G401.6 (cell line): Measurements from ENCODE around the gene AK5.

Experiments used
- FAIRE-seq: peaks from 2 replicates; lab custom pipeline; 2012; peaks lifted over from hg19 to GRCh38; lab: Jason Lieb, UNC

AK5 gene

GRCh38 chr1:77446841-77447555 lies 165.2 kb downstream of the AK5 start:
- FAIRE-seq: no peak

- FAIRE-seq: no peak
Measured at GRCh38 chr1:77447669-77448068, 165.8 kb downstream of the AK5 start.

DNA sequence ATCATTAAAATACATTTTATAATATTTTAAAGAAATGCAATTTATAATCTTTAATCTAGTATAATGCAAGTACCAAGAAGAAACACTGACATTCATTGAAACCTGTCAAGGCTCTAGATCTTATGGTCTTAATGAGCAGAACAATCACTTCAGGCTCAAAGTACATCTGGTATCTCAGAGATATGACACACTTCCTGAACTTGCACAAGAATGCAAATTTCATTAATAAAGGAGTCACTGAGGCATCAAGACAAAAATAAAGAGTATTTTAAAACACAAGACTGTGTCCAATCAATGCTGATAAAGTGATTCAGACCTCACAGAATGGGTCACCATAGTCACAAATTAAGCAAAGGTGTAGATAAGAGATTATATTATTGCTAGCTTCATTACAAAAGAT lies 178.1 kb downstream of the AK5 start:
- no peak for FAIRE-seq

DNA sequence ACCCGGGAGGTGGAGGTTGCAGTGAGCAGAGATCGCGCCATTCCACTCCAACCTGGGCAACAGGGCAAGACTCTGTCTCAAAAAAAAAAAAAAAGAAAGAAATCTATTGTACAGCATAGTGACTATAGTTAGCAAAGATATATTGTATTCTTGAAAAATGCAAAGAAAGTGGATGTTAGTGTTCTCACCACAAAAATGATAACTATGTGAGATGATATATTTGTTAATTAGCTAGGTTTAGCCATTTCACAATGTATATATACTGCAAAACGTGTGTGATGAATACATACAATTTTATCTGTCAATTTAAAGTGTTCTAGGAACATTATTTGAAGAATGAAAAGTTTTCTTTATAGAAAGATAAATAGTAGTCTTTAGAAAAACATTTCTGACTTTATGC lies 179.9 kb downstream of the AK5 start:
- no peak for FAIRE-seq

GRCh38 chr1:77463216-77463615 lies 181.4 kb downstream of the AK5 start:
- FAIRE-seq: no peak

- FAIRE-seq: no peak
Measured at GRCh38 chr1:77465139-77465538, 183.3 kb downstream of the AK5 start.

GRCh38 chr1:77465922-77466321 lies 184.1 kb downstream of the AK5 start:
- no peak for FAIRE-seq

DNA sequence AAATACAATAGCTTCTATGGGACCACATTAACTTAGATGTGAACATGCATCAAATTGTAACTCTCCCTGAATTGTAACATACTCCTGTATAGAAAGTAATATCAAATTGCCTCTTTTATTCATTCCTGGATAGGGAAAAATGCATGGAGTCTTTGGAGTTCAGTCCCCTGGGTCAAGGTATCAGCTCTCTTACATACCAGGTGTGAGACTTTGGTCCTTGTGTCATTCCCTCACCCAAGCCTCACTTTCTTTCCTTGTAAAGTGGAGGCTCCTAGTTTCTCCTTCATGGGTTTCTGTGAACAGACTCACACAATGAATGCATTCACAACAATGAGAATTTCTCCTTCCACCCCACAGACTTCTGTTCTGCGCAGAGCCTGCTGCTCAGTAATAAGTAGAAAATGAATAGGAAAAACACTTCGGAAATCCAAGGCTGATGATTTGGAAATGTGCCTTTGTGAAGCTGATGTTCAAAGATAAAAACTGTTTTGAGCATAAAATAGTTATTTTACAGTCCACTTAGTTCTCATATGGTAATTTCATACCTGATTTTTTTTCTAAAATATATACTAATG lies 185.3 kb downstream of the AK5 start:
- no peak for FAIRE-seq

DNA sequence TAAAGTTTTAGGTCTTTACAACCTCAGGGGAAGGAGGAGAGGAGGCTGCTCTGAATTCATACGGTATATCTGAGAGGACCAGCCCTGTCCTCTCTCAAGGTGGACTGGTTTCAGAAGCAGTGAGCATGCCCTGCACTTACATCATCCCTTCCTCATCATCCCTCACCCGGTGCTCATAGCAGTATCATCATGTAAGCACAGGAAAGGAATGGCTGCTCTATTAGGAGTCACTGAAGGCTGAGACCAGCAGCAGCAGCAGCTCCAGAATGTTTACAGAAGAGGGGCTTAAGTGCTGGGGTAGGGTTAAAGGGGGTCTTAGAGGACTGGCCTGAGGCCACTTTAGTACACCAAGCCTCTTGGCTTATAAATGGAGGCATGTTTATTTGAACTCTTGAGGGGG lies 185.9 kb downstream of the AK5 start:
- no peak for FAIRE-seq

DNA sequence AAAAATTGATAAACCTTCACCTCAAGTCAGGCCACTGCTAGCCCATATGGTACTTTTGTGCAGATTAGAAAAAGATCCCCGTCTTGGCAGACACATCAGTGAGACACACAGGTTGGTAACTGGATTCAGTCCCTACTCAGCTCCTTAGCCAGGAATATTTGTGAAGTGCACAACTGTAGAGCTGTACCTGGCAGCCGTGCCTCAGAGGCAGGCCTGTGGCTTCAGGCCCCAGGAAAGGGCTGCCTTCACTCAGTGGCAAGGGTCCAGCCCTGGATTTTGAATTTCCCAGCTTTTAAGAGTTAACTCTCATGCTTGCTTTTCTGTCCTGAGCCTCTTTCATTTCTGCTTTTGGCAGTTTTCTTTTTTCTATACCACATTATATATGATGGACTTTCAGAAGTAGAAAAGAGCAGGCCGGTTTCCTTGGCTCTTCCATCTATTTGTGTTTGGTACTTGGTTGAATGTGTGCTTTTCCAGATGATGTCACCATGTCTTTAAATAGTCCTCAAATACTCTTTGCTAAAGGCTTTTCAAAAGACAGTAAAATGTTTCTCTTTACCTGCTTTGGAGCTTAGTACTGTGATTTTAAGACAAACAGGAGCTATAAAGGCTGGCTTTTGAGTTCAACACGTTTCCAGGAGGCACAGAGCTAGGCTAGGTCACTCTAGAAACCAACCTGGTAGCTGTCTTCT lies 186.6 kb downstream of the AK5 start:
- no peak for FAIRE-seq

DNA sequence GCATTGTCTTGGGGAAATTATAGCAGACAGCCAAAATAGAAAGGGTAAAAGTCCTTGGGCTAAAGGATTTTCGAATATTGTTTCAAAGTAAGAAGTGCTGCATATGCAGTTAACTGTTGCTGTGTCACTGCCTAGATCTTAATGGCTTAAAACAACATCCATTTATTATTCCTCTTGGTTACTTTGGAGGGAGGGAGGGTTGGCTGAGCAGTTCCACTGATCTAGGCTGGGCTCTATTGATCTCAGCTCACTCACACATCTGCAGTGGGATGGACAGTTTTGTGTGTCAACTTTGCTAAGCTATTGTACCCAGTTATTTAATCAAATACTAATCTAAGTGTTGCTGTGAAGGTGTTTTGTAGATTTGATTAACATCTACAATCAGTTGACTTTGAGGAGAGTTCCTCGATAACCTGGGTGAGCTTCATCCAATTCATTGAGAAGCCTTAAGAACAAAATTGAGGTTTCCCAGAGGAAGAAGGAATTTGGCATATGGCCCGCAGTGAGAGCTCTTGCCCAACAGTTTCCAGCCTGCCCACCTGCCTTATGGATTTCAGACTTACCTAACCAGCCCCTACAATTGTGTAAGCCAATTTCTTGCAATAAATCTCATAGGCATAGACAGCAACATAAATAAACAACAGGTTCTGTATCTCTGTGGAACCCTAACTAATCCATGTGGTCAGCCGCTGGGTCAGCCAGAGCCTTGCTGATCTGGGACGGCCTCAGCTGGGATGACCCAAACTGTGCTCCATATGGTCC lies 187.3 kb downstream of the AK5 start:
- FAIRE-seq: no peak

- no peak for FAIRE-seq
Measured at GRCh38 chr1:77471691-77472090, 189.9 kb downstream of the AK5 start.

GRCh38 chr1:77473690-77474089 lies 191.9 kb downstream of the AK5 start:
- FAIRE-seq: no peak

DNA sequence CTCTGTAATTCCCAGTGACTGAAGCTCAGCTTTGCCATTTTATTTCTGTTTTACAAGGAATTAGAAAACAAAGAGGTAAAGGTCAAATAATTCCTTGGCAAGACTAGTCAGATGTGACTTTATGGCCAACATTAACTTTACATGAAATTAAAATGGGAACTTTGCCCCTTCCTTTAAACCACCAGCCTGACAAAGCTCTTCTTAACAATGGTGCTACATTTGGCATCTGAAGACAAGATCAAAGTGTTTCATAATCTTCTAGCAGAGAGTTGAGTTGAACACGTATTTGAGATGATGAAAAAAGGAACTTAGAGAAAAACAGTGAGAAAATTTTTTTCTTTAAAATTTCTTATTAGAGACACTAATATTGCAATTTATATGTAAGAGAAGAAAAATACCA lies 193.8 kb downstream of the AK5 start:
- no peak for FAIRE-seq

DNA sequence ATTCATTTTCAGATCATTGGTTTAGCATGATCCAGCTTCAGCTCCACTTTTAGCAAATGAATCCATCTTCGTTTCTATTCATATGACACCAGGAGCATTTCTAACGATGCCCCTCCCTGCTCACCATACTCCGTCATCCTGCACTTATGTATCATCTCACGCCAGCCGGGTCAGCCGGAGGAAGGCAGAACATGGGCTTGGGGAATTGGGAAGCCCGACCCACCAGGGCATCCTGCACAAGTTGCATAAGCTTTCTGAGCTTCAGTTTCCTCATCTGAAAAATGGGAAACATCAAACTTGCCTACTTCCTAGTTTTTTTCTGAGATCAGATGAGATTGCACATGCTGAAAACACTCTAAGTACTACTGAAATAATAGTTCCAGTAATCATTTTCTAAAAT lies 194.7 kb downstream of the AK5 start:
- FAIRE-seq: no peak

DNA sequence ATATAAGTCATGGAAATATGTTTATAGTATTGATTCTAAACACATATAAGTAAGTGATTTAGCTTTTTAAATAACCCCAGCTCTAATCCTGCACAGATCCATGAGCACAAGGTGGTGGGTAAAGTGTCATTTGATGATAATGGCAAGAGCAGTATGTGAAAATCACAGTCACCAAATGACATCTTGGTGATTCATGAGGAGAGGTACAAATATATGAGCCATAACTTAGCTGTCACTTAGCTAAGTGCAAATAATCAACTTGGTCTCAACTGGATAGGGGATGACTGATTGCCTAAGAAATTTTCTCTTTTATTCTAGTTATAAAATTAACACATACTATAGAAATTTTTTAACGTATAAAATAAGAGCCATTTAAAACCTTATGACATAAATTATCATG lies 202.5 kb downstream of the AK5 start:
- FAIRE-seq: no peak

DNA sequence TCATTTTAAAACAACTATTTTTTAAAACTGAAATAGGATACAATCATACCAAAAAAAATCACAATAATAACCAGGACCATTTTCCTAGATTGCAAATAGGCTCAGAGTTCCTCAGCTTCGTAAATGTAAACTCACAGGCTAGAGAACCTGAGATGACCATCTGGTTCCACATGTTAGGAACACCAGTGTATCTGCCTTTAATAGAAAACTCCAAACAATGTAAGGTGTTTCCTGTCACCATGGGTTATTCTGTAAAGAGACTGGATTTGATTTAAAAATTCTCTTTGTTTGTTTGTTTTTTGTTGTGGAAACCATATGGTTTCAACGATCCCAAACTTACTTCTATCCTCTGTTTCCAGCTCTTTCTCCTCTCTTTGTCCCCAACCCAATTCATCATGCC lies 203.1 kb downstream of the AK5 start:
- no peak for FAIRE-seq

DNA sequence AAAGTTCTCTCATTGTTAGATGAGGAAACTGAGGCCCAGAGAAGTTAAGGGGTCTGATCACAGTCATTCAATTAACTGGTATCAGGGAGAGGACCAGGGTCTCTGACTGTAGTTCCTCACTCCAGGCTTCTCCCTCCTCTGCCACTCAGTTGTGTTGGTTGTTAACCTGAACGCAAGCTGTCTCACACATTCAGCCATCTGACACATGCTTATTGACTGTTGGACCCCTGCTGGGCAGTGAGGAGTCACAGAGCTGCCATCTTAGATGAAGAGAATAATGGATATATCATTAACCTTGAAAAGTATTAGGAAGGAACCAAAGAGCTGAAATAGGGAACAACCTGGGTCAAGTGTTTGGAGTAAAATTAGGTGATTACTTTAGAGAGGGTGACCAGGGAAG lies 205.8 kb downstream of the AK5 start:
- FAIRE-seq: no peak

GRCh38 chr1:77489910-77490309 lies 208.1 kb downstream of the AK5 start:
- no peak for FAIRE-seq

DNA sequence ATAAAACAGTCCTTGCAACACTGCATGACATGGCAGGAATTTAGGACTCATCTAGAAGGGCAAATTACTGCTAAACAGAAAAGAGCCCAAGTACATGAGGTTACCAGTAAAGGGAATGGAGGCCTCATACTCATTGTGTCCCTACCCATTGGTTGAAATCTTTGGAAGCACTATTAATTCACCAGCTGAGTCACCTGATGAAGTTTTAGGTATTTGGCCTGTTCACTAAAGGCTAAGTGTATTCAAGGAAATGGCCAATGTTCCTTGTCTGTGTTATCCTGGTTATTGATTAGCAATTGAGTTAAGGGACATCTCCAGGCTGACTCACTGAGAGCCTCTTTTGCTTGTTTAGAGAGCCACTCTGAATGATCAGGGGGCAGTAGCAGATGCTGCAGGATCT lies 212.2 kb downstream of the AK5 start:
- no peak for FAIRE-seq

DNA sequence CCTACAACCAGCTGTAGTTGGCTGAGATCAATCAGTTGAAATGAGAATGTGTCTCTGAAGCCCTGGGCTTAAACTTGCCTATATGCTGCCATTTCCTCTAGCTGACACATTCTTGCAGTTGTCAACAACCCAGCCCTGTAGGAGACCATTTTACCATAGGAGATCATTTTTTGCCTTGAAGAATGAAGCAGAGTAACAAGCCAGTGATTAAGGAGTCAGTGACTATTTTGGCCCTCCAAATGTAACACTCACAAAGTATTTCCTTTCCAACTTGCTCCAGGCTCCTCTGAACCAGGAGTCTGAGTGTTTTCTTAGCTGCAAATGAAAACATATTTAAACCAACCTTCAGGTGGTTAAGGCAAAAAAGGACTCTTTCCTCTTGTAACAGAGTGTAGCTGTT lies 217.1 kb downstream of the AK5 start:
- no peak for FAIRE-seq

GRCh38 chr1:77499466-77499865 lies 217.6 kb downstream of the AK5 start:
- no peak for FAIRE-seq

GRCh38 chr1:77504986-77505385 lies 223.2 kb downstream of the AK5 start:
- FAIRE-seq: no peak
